ENCODE data around the gene GPR62. TPM values are rescaled to one million over a fixed set of nuclear protein-coding genes. Genes with fewer than 3 reads are reported as not detected.
A peak's percentile ranks its signal among the peaks of the same experiment; 100 is the strongest.

GPR62 gene
- total and polyA plus RNA-seq, 8 donors = 0.08 to 0.26 (median 0.09) TPM; not detected in 2

GRCh38 chr3:52004906-52005395 lies 49.8 kb downstream of the GPR62 start:
- Histone ChIP-seq H3K9me3 (no peaks in the 10 kb centered on the region), H3K27me3 (no peaks in the 10 kb centered on the region), H3K4me3 (no peak overlapping the region), H3K4me1 (peaks cover 4 to 11% (median 6%) of the 10 kb centered on the region in 3 donors), H3K27ac (peak overlapping the region in 2 of 4 donors; percentile 2 to 17), H3K36me3 (no peaks in the 10 kb centered on the region)
- intact Hi-C loops (cut with DNase I) = loop anchor here (5.0 kb wide), 2 partner anchors 122 to 137 kb away; no protein-coding TSS in a partner anchor
- WGBS, 2 donors = 70 to 75% methylated on average over 4 of the region's 4 CpGs
- DNase-seq (no peak), FAIRE-seq (no peak), ATAC-seq (peak in 2 of 4 donors; percentile 3 to 9)
- no peak for TF ChIP-seq CTCF (IDR thresholded peaks at IDR 0.05)

GRCh38 chr3:52005571-52005986 lies 50.4 kb downstream of the GPR62 start:
- Histone ChIP-seq H3K27me3 (no peaks in the 10 kb centered on the region), H3K36me3 (no peaks in the 10 kb centered on the region), H3K4me3 (peak overlapping the region in 1 of 4 donors; percentile 9), H3K9me3 (no peaks in the 10 kb centered on the region), H3K4me1 (peaks cover 4 to 11% (median 6%) of the 10 kb centered on the region in 3 donors), H3K27ac (peak overlapping the region in 3 of 4 donors; percentile 2 to 17 (median 13))
- FAIRE-seq (no peak), ATAC-seq (peak; percentile 84 to 89 (median 86)), DNase-seq (peak; percentile 61 to 90 (median 74))
- 3 to 4% methylated on average over 13 to 15 of the region's 15 CpGs for WGBS, 2 donors
- TF ChIP-seq CTCF (IDR thresholded peaks at IDR 0.05) = no peak
- intact Hi-C loops (cut with DNase I) = no loop called here

- peak in 3 of 4 donors; percentile 3 to 21 (median 18) for ATAC-seq
- H3K27ac ChIP-seq = peak overlapping the region in 3 of 4 donors; percentile 2 to 17 (median 13)
Observed at GRCh38 chr3:52006017-52006819, 51.0 kb downstream of the GPR62 start.

GRCh38 chr3:52006820-52007133 lies 51.6 kb downstream of the GPR62 start:
- 66 to 78% methylated on average over 6 of the region's 6 CpGs for WGBS, 2 donors
- intact Hi-C loops (cut with DNase I) = no loop called here
- Histone ChIP-seq H3K27me3 (no peaks in the 10 kb centered on the region), H3K4me3 (no peak overlapping the region), H3K27ac (no peak overlapping the region), H3K4me1 (peaks cover 4 to 11% (median 6%) of the 10 kb centered on the region in 3 donors), H3K36me3 (no peaks in the 10 kb centered on the region), H3K9me3 (no peaks in the 10 kb centered on the region)
- TF ChIP-seq CTCF (IDR thresholded peaks at IDR 0.05) = no peak
- DNase-seq = no peak
- FAIRE-seq = no peak
- no peak for ATAC-seq

More at GRCh38 chr3:52006017-52006819, 51.0 kb downstream of the GPR62 start:
- no peaks in the 10 kb centered on the region for H3K9me3 ChIP-seq
- no peak for DNase-seq
- no peaks in the 10 kb centered on the region for H3K36me3 ChIP-seq
- intact Hi-C loops (cut with DNase I) = no loop called here
- H3K27me3 ChIP-seq = no peaks in the 10 kb centered on the region
- TF ChIP-seq CTCF (IDR thresholded peaks at IDR 0.05) = no peak
- no peak for FAIRE-seq
- H3K4me3 ChIP-seq = peak overlapping the region in 1 of 4 donors; percentile 9
- WGBS, 2 donors = 56 to 64% methylated on average over 8 of the region's 8 CpGs
- peaks cover 4 to 11% (median 6%) of the 10 kb centered on the region in 3 donors for H3K4me1 ChIP-seq

Other genes starting within 250 kb of the GPR62 start
- gene GRM2, start 248.3 kb upstream of the GPR62 start, total RNA-seq = under 1 TPM; 0.09 to 0.51 (median 0.20) TPM
- gene GRM2, start 248.3 kb upstream of the GPR62 start, polyA plus RNA-seq = under 1 TPM; 0.34 to 0.45 TPM
- gene IQCF6, start 176.1 kb upstream of the GPR62 start, total RNA-seq = not detected
- gene IQCF6, start 176.1 kb upstream of the GPR62 start, polyA plus RNA-seq = not detected
- gene IQCF2, start 93.8 kb upstream of the GPR62 start, total RNA-seq = not detected
- not detected for gene IQCF2, start 93.8 kb upstream of the GPR62 start, polyA plus RNA-seq
- not detected for gene IQCF5, start 79.8 kb upstream of the GPR62 start, total RNA-seq
- not detected for gene IQCF5, start 79.8 kb upstream of the GPR62 start, polyA plus RNA-seq
- gene IQCF1, start 52.0 kb upstream of the GPR62 start, total RNA-seq = not detected
- not detected for gene IQCF1, start 52.0 kb upstream of the GPR62 start, polyA plus RNA-seq
- gene RRP9, start 13.5 kb upstream of the GPR62 start, total RNA-seq = 1 to 10 TPM; 3.8 to 9.0 (median 7.0) TPM
- 10 to 100 TPM; 13.7 to 13.8 TPM for gene RRP9, start 13.5 kb upstream of the GPR62 start, polyA plus RNA-seq
- gene PARP3, start 13.0 kb upstream of the GPR62 start, total RNA-seq = 1 to 10 TPM; 2.1 to 5.9 (median 4.2) TPM
- 1 to 10 TPM; 7.9 to 8.3 TPM for gene PARP3, start 13.0 kb upstream of the GPR62 start, polyA plus RNA-seq
- 10 to 100 TPM; 10.7 to 19.8 (median 14.5) TPM for gene PCBP4, start 12.1 kb downstream of the GPR62 start, total RNA-seq
- 10 to 100 TPM; 43.3 to 55.2 TPM for gene PCBP4, start 12.1 kb downstream of the GPR62 start, polyA plus RNA-seq
- gene ABHD14B, start 18.7 kb downstream of the GPR62 start, total RNA-seq = 10 to 100 TPM; 26.6 to 37.9 (median 31.8) TPM
- gene ABHD14B, start 18.7 kb downstream of the GPR62 start, polyA plus RNA-seq = 10 to 100 TPM; 42.7 to 50.1 TPM
- 10 to 100 TPM in 2 of 6 donors, 1 to 10 TPM in 4; 5.9 to 11.2 (median 9.0) TPM for gene ABHD14A, start 19.7 kb downstream of the GPR62 start, total RNA-seq
- gene ABHD14A, start 19.7 kb downstream of the GPR62 start, polyA plus RNA-seq = 10 to 100 TPM; 30.5 to 36.3 TPM
- 10 to 100 TPM in 4 of 6 donors, 1 to 10 TPM in 2; 5.7 to 16.8 (median 14.2) TPM for gene ACY1, start 28.2 kb downstream of the GPR62 start, total RNA-seq
- gene ACY1, start 28.2 kb downstream of the GPR62 start, polyA plus RNA-seq = 10 to 100 TPM; 15.8 to 21.5 TPM
- 1,000 to 10,000 TPM in 2 of 6 donors, 100 to 1,000 TPM in 4; 643 to 1,285 (median 890) TPM for gene RPL29, start 40.5 kb downstream of the GPR62 start, total RNA-seq
- 1,000 to 10,000 TPM; 1,152 to 1,829 TPM for gene RPL29, start 40.5 kb downstream of the GPR62 start, polyA plus RNA-seq
- 1 to 10 TPM; 2.8 to 7.6 (median 4.6) TPM for gene DUSP7, start 101.2 kb downstream of the GPR62 start, total RNA-seq
- 1 to 10 TPM; 2.6 to 6.2 TPM for gene DUSP7, start 101.2 kb downstream of the GPR62 start, polyA plus RNA-seq
- gene POC1A, start 199.0 kb downstream of the GPR62 start, total RNA-seq = 1 to 10 TPM in 1 of 6 donors, under 1 TPM in 5; 0.37 to 1.1 (median 0.71) TPM
- under 1 TPM; 0.46 to 0.80 TPM for gene POC1A, start 199.0 kb downstream of the GPR62 start, polyA plus RNA-seq
- gene ALAS1, start 242.8 kb downstream of the GPR62 start, total RNA-seq = 10 to 100 TPM; 10.1 to 21.7 (median 12.9) TPM
- 10 to 100 TPM in 1 of 2 donors, 1 to 10 TPM in 1; 8.4 to 20.2 TPM for gene ALAS1, start 242.8 kb downstream of the GPR62 start, polyA plus RNA-seq

Measured in pancreas (tissue), 10 donors.